MG63 (cell line): ENCODE results near the gene SCAPER. TPM values are rescaled to one million over a fixed set of nuclear protein-coding genes. Genes with fewer than 3 reads are reported as not detected.

Experiments
- DNase-seq: peaks from one replicate; pipeline ENCODE4 v3.0.0-alpha.2; 2020
- H3K27me3 ChIP-seq: fragments of 250-450 bp; sonication (Bioruptor Pico); 2 replicates; pipeline ENCODE4 v1.5.1; 2020; ENCODE audit warnings: mild to moderate bottlenecking, moderate library complexity
- H3K36me3 ChIP-seq: fragments of 250-450 bp; sonication (Bioruptor Pico); 2 replicates; pipeline ENCODE4 v1.5.1; 2020; ENCODE audit warnings: mild to moderate bottlenecking, moderate library complexity
- H3K4me3 ChIP-seq: fragments of 250-450 bp; sonication (Bioruptor Pico); 2 replicates; pipeline ENCODE4 v1.5.1; 2020; ENCODE audit warnings: mild to moderate bottlenecking, moderate library complexity
- H3K9me3 ChIP-seq: fragments of 250-450 bp; sonication (Bioruptor Pico); 2 replicates; pipeline ENCODE4 v1.5.1; 2020; ENCODE audit warnings: mild to moderate bottlenecking, moderate library complexity
- total RNA-seq: library from RNA; depleted of rRNA; stranded (reverse); fragments of >200 nt; shearing (Covaris generic); gene quantifications from 2 replicates; pipeline ENCODE4 v1.2.3, GENCODE V29; 2014; ENCODE audit warnings: low replicate concordance

The SCAPER gene
- total RNA-seq, 1 experiment from 2014 or later, result 16.0 TPM

DNA sequence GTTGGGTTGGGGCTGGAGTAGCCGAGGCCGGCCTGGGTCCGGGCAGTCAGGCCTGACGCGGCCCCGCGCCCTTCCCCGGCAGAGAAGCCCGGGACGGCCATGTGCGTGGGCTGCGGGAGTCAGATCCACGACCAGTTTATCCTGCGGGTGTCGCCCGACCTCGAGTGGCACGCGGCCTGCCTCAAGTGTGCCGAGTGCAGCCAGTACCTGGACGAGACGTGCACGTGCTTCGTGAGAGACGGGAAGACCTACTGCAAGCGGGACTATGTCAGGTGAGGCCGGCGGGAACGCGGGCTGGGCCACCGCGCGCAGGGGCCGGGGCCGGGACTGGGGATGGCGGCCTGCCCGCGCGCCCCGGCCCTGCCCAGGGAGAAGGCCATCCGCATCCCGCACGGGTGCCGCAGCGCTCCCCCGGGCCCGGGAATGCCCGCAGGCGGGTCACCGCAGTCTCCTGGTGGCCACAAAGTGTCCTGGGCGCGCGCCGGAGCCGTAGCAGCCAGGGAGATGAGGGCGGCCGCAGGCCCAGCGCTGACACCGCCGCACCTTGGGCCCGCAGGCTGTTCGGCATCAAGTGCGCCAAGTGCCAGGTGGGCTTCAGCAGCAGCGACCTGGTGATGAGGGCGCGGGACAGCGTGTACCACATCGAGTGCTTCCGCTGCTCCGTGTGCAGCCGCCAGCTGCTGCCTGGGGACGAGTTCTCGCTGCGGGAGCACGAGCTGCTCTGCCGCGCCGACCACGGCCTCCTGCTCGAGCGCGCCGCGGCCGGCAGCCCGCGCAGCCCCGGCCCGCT is 567.2 kb downstream of the SCAPER start:
- Histone ChIP-seq H3K9me3 (no peaks in the 10 kb centered on the region), H3K36me3 (no peaks in the 10 kb centered on the region; the same call in 1 of the 2 replicates), H3K4me3 (peak overlapping the region; percentile 58), H3K27me3 (no peaks in the 10 kb centered on the region)
- no peak for DNase-seq

DNA sequence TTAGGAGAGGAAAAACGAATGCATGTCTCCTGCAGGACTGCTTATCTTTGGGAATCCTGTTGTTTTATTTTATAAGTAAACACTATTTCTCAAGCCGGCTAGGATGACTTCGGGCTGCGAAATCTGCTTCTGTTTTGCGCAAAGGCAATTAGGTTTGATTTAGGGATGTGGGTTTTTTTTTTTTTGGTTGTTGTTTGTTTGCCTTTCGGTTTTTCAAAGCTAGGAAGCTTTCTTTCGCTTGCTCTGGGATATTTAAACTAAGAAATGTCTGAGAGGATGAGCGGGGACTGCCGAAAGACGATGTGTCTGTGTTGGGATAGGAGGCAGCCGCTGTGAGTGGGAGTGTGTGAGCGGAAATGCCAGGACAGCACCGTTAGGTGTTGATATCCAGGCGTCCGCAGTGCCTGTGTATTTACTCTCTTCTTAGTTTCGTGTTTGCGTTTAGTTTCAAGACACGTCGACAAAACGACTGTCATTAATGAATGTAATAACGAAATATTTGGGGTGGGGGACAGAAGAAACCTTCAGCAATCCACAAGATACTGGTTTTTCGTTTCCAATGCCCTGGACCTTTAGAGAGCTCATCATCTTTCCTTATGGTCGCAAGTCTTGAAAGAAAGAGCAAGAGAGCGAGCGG is 568.0 kb downstream of the SCAPER start:
- Histone ChIP-seq H3K4me3 (peak overlapping the region; percentile 58), H3K9me3 (no peaks in the 10 kb centered on the region), H3K27me3 (no peaks in the 10 kb centered on the region), H3K36me3 (no peaks in the 10 kb centered on the region; the same call in 1 of the 2 replicates)
- peak; percentile 41 for DNase-seq

- H3K9me3 ChIP-seq, result no peaks in the 10 kb centered on the region
- H3K36me3 ChIP-seq, result no peaks in the 10 kb centered on the region
- H3K4me3 ChIP-seq, result peak within 1 kb of the TSS; percentile 58
- peak; percentile 88 for DNase-seq
- H3K27me3 ChIP-seq, result no peaks in the 10 kb centered on the region
These were observed 568.7 kb downstream of the SCAPER start, which contains the start of gene ISL2 for GRCh38 chr15:76336254-76337058. TSS of gene ISL2 (plus strand) at chr15:76336773. CDS start at chr15:76336884, 111 bp downstream.

- Histone ChIP-seq H3K4me3 (peak overlapping the region; percentile 58), H3K9me3 (no peaks in the 10 kb centered on the region), H3K36me3 (no peaks in the 10 kb centered on the region), H3K27me3 (no peaks in the 10 kb centered on the region)
- DNase-seq, result no peak
These were observed 569.6 kb downstream of the SCAPER start for GRCh38 chr15:76335307-76336253.

- Histone ChIP-seq H3K9me3 (no peaks in the 10 kb centered on the region), H3K4me3 (no peak overlapping the region), H3K36me3 (no peaks in the 10 kb centered on the region), H3K27me3 (no peaks in the 10 kb centered on the region)
- no peak for DNase-seq
These were observed 570.5 kb downstream of the SCAPER start for GRCh38 chr15:76334438-76335306.

DNA sequence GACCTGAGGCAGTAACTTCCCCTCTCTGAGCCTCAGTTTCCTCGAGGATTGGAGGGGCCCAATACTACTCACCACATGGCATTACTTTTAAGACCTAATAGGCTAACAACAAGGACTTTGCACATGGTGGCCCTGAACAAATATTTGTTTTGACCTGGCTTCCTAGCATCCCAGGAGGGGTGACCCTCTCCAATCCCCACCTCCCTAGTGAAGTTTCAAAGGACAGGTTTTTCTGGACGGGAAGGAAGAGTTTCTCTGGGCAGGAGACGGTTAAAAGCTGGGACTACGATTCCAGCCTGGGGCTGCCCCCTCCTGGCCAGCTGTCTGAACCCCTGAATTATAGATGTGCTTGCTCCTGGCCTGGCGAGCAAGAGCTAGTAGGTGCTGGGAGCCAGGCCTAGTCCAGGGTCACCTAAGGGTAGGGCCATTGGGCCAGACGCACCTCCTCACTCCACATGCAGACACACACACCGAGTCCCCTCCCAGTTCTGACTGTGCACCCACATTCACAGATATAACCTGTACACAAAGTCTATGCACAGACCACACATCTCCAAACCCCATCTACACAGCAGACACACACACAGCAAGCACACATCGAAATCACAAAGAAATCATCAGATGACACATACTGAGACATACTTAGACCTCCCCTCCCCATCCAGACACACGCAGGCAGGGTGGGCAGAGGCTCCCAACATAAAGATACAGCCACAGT is 571.3 kb downstream of the SCAPER start:
- H3K4me3 ChIP-seq, result no peak overlapping the region
- DNase-seq, result no peak

GRCh38 chr15:76333309-76333708 is 571.8 kb downstream of the SCAPER start:
- Histone ChIP-seq H3K36me3 (no peaks in the 10 kb centered on the region), H3K9me3 (no peaks in the 10 kb centered on the region), H3K27me3 (no peaks in the 10 kb centered on the region), H3K4me3 (no peak overlapping the region)
- DNase-seq, result no peak

More for the DNA sequence above, 571.3 kb downstream of the SCAPER start:
- H3K36me3 ChIP-seq, result no peaks in the 10 kb centered on the region
- H3K9me3 ChIP-seq, result no peaks in the 10 kb centered on the region
- H3K27me3 ChIP-seq, result no peaks in the 10 kb centered on the region

DNA sequence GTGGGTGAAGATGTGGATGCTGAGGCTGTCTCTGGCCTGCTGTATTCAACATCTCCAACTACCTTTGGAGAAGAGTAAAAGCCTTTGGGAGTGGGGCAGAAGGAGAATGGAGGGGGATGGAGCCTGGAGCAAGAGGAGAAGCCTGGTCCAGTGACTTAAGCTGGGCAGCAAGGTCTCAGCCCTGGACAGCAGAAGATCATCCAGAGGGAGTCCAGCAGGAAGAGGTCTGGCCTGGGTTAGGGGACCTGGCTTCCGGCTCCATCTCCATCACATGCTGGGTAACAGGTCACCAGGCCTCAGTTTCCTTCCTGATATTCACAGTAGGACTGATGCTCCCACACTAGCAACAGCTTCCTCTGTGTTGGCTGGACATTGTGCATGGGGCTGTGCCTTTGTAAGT is 572.3 kb downstream of the SCAPER start:
- Histone ChIP-seq H3K9me3 (no peaks in the 10 kb centered on the region), H3K36me3 (no peaks in the 10 kb centered on the region), H3K4me3 (no peak overlapping the region), H3K27me3 (no peaks in the 10 kb centered on the region)
- DNase-seq, result no peak

GRCh38 chr15:76330080-76330680 is 575.0 kb downstream of the SCAPER start:
- DNase-seq, result peak; percentile 59
- Histone ChIP-seq H3K4me3 (no peak overlapping the region), H3K27me3 (no peaks in the 10 kb centered on the region), H3K9me3 (no peaks in the 10 kb centered on the region), H3K36me3 (no peaks in the 10 kb centered on the region)

- H3K36me3 ChIP-seq, result no peaks in the 10 kb centered on the region
- H3K27me3 ChIP-seq, result no peaks in the 10 kb centered on the region
- DNase-seq, result no peak
- H3K9me3 ChIP-seq, result no peaks in the 10 kb centered on the region
- no peak overlapping the region for H3K4me3 ChIP-seq
These were observed 576.2 kb downstream of the SCAPER start for GRCh38 chr15:76328958-76329357.

- H3K27me3 ChIP-seq, result no peaks in the 10 kb centered on the region
- no peaks in the 10 kb centered on the region for H3K9me3 ChIP-seq
- no peaks in the 10 kb centered on the region for H3K36me3 ChIP-seq
- DNase-seq, result no peak
- no peak overlapping the region for H3K4me3 ChIP-seq
These were observed 576.9 kb downstream of the SCAPER start for GRCh38 chr15:76328106-76328696.

- Histone ChIP-seq H3K4me3 (no peak overlapping the region), H3K27me3 (no peaks in the 10 kb centered on the region), H3K36me3 (no peaks in the 10 kb centered on the region), H3K9me3 (no peaks in the 10 kb centered on the region)
- DNase-seq, result peak; percentile 55
These were observed 577.7 kb downstream of the SCAPER start for GRCh38 chr15:76327191-76328105.

DNA sequence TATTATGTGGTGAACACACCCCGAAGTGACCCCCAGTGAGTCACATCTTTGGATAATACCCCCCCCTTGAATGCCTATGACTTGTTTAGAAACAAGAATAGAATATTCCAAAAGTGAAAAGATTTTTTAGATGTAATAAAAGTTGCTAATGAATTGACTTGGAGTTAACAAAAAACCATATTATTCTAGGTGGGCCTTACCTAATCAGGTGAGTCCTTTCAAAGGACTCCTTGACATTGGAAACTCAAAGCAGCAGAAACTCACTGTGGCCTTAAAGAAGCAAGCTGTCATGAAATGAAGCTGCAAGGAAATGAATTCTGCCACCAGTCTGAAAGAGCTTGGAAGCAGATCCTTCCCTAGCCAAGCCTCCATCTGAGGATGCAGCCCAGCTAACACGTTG is 579.4 kb downstream of the SCAPER start:
- Histone ChIP-seq H3K36me3 (no peaks in the 10 kb centered on the region), H3K9me3 (no peaks in the 10 kb centered on the region), H3K4me3 (no peak overlapping the region), H3K27me3 (no peaks in the 10 kb centered on the region)
- no peak for DNase-seq
